Kidney glomerular epithelial cell (primary cell): Measurements from ENCODE around the gene ETV6.
A peak's percentile ranks its signal among the peaks of the same experiment; 100 is the strongest.

ENCODE experiments used
- DNase-seq: peaks from one replicate; lab custom pipeline; 2025; lab: John Stamatoyannopoulos, UW

The ETV6 gene

DNA sequence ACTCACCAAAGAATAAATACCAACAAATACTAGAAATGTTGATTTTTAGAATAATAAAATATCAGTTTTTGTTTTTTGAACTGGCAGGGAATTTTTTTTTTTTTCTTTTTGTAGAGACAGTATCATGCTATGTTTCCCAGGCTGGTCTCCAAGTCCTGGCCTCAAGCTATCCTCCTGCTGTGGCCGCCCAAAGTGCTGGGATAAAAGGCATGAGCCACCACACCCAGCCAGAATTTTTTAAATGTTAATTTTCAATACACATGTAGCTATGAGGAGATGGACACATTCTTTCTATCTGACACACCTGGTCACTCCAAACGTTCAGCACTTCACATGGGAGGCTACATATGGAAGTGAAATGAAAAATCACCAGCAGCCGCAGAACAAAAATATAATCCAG is 126.8 kb downstream of the ETV6 start:
- no peak for DNase-seq

DNA sequence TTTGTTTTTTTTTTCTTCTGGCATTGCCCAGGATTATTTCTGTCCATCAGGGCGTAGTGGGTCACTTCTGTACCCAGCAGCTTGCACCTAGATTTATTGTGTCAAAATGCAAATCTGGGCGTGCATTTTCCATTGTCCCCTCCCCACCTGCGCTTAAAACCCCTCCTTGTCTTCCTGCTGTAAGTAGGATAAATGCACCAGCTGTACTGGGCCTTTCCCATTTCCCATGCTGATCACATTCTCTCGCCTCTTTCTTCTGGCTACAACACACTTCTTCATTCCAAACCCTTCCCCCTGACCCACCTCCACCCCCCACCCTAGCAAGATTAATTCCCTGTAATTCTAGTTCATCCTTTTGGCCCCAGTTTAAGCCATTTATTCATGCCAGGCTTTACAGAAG is 128.0 kb downstream of the ETV6 start:
- DNase-seq: no peak

DNA sequence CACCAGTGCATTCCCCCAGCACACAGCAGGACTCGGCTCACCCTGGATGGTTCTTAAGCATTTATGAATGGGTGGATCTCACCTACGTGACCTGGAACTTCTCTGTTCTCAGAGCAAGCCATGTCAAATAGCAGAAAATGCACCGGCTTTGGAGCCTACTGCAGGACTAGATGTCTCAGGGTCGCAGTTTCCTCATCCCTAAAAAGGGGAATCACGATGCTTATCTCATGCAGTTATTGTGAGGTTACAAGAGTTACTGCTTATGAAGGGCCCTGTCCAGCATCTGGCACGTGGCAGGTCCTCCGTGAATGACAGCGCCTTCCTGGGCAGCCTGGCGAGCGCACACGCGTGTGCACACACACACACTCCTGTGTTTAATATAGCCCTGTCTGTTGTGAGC is 128.5 kb downstream of the ETV6 start:
- DNase-seq: no peak

DNA sequence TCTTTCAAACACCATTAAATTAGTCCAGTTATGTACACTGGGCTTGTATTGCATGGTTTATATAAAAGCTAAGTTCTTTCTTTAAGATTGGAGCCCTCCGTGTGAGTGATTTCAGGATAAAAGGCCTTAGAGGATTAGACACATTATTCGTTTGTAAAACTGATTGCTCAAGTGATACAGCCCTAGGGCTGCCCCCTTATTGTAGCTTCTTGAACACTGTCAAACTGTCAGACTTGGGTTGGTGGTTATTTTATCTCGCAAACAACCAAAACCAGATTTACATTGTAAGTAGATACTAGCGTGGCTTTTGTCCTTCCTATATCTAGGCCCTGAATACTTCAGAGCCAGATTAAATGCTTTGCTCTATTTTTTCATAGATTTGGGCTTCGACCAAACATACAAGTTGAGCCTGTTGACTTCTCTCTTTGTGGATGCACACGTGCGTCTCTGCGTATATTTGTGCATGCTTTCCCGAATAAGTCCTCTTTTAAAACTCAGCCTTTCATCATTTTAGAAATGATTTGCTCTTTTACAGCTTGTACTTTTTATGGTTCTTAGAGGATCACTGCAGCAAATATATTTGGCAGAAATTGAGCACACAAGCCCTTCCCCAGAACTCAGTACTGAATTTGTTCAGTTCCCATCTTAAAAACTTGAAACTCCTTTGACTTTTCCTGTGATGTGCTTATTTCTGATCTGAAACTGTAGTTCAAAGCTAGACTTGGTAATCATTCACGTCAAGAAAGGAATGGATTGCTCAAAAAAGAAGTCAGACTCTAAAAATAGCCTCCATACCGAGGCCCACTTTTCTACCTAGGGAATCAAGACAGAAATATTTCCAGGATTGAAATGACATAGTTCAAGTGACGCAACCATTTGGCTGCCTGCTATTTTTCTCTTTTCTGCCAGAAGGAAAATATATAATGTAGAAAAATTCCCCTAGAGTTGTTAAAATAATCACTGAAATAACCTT is 129.5 kb downstream of the ETV6 start:
- DNase-seq: no peak

DNA sequence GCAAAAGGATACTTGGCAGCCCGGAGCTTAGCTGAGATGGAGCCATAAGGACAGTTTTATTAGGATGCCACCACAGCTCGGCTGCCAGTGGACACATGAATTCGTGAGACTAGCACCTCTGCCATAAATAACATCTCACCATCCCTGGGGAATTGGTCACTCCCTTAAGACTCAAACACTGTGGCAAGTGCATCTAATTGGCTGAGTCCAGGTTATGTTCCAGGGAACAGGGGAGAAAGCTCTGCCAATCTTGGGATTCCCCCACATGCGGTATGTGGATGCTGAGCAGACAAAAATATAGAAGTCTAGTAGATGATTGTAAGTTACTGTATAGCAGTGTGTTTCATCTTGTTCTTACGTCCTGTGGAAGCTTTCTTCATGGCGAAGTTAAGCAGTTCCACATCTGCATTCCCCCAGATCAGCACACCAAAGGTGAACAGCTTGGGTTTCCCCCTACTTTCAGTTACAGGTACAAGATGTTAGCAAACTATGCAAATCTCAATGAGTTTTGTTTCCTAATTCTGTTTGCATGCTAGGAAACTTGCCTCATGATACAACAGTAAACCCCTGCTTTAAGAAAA is 131.1 kb downstream of the ETV6 start:
- no peak for DNase-seq

DNA sequence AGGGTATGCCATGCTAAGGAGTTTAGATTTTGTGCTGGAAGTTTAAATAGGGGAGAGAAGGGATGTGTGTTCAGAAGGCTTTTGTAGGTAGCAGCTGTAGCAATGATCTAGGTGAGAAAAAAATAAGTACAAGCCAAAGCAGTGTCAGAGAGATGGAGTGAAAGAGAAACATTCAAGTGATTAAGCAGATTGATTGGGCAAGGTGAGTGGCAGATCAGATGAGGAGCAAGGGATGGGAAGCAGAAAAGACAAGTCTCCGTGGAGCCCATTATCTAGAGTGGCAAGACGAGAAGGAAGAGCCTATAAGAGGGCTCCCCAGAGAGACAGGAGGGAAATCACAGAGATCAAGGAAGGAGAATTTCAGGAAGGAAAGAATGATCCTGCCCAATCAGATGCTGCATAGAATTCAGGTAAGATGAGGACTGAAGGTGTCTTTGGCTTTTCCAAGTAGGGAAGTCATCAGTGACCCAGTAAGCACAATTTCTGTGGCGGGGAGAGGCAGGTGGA is 133.5 kb downstream of the ETV6 start:
- no peak for DNase-seq

DNA sequence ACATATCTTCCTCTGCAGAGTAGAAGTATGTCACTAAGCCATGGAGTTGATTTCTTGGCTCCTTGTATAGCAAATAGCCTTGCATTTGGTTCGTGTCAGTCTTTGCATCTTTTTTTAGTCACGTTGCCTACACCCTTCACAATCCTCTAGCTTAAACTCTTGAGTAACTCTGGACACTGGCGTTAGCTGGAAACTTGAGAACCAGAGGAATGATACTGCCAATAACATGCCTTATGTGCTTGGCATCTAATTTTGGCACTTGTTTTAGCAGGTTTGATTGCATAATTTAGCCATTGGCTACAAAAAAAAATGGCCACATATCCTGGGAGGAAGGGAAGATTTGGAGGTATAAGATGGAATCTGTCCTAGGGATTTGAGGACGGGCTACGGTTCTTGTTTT is 136.2 kb downstream of the ETV6 start:
- DNase-seq: no peak

DNA sequence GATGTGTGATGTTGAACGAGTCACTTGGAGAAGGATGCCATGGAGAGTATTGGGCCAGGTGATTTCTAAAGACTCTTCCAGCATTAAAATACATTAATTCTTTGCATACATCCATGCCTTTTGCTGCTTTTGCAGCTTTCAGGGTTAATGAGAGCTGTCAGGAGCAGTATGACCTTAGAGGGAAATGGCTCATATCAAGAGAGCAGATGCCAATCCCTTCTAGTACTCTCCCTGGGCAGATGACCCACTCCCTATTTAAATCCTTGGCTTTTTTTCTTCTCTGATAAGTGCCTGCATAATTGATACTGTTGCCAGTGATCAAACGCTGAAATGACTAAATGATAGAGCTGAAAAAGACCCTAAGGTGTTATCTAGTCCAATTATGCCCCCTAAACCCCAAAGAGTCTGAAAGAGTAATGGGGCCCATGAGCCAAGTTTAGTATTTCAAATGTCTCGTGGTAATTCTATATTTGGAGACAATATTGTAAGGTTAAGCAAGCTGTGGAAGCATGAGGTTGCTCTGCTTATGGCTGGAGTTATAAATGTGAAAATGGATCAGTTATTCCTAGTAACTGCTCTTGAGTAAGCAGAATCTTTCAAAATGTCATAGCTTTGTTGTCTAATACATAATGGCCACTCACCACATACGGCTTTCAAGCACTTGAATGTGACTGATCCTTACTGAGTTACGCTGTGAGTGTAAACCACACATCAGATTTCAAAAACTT is 137.3 kb downstream of the ETV6 start:
- no peak for DNase-seq

DNA sequence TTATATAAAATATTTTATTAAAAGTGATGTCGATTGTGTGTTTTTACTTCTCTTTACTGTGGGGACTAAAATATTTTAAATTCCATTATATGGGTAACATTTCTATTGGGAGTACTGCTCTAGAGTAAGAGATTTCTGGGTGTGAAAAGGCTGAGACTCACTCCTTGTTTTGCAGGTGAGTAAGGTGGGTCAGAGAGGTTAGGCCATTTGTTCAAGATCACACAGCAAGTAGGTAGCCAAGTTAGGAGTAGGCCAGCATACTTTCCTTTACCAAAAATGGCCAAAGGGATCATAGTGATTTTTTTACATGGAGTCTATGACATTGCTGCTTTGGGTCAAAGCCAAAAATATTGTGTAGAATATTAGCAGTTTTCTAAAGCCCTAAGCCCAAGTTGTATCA is 138.0 kb downstream of the ETV6 start:
- DNase-seq: no peak

DNA sequence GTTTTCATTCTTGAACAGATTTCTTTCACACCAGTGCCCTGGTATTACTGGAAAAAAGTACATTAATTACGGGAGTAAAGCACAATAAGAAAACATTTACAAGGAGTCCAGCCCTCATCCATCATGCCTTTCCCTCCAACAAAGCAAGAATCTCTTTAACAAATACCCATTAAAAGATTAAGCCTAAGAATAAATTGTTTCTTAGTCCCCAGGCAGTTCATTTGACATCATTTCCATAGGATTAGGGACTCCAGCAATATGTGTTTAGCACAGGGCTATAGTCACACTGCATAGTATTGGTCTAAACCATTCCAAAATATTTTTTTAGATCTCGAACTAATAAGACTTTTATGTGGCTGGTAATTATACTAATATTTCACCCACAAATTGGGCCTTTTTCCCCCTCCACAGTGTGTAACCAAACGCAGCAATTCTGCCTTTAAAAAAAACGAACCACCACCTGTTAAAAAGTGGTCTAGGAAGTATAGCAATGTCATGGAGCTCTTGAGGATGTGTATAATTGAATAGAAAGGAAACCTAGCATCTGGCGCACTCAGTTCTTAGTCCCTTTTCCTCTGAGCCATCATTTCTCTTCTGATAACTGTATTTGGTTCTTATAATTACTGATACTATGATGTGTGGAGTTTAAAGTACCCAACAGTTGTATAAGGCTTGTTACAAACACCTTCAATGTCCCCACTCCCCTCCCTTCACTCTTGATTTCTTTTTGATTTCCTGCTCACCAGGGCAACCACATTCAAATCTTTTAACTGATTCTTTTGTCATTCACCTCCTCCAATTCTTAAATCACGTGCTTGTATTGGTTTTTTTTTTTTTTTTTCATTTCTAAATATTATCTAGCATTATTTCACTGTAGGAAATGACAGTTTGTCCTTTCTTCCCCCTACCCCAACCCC is 138.7 kb downstream of the ETV6 start:
- no peak for DNase-seq

DNA sequence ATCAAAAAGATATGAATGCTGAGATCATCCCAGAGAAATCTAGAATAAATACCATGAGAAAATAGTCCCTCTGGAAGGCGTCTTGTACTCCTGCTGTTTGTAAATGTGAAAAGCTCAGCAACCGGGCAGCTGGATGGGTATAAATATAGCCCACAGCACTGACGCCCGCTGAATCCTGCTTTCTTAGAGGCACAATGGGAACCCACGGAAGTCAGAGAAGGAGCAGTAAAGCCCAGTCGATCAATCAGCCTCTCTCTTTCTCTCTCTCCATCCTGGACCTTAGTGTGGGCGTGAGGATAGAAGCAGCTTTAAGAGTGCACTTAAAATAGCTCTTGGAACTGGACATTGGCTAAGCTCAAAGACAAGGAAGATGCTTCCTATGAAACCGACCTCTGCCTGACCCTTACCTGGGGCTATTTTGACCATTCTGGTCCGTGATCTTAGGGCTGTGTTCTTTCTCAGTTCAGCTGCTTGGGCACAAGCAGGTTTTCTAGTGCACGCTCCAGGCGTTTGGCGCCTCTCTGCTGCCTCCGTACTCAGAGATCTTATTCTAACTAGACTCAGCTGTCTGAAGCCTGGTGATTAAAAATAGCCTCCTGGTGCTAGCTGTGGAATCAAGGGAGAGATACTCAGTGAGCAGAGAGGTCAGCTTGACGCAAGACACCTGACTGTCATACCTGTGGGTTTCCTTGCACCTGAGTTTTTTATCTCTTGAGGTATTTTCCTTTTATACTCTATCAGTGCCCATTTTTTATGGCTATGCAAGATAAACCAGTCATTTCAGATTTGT is 144.6 kb downstream of the ETV6 start:
- DNase-seq: no peak

DNA sequence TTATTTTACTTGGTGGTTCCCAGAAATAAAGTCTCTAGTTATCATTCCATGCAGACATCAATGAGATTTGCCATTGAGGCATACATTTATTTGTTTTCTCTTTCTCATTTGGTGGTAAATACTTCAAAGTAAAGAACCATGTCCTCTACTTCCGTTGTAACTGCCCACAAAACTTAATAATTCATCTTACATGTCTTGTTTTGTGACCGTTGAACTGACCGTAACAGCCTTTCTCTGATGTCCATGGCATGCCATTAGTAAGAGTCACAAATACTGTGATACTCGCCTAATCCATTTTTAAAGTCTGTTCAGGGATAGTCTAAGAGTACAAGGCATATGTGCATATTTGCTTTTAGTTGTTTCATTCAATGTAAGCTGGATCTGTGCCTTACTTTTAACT is 145.3 kb downstream of the ETV6 start:
- DNase-seq: no peak

DNA sequence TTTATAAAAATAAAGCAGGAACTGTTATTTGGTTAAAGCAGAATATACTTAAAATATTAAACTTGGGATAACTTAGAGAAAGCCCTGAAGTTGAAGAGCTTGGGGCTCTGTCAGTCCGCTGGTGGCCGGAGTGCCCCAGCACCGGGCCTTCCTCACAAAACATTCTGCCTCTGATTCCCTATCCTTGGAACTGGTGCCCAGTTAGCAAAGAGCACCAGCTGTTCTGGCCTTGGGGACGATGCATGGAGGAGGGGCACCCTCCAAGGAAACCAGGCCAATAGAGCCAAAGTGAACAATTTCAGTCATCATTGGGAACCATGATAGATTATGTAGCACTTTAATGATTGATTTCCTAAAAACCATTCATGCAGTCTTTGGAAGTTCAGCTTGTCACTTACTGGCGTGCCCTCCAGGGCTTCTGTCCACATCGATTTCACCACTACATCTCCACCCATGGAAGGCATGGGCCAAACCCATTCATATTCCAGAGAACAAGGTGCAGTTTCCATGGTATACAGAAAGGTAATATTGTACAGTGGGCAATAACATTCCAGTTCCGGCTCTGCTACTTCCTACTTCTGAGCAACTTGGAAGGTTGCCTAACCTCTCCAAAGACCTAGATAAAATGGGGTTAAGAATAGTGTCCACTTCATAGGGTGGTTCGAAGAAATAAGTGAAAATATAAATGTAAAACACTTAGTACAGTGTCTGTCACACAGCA is 145.9 kb downstream of the ETV6 start:
- DNase-seq: no peak

DNA sequence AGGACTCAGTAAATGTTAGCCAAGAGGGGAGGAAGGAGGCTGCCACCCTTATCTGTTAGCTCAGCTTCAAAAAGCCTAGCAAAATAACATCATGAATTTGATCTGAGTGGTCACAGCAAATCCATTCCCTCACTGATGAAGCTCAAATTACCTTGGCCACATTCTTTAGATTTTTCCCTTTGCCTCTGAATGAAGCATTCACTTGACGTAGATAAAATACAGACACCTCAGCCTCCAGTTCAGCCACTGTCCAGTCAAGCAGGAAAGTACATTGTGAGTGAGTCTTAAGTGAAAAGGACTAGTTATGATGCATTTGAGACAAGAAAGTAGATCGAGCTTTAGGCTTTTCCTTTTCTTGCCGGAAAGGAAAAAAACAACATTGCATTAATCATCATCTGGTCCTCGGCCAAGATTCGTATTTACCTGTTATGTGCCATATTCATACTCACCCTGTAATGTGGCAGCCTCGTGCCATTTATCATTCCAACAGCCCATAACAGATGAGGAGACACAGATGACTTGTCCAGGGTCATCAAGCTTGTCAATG is 146.5 kb downstream of the ETV6 start:
- DNase-seq: peak; percentile 94

DNA sequence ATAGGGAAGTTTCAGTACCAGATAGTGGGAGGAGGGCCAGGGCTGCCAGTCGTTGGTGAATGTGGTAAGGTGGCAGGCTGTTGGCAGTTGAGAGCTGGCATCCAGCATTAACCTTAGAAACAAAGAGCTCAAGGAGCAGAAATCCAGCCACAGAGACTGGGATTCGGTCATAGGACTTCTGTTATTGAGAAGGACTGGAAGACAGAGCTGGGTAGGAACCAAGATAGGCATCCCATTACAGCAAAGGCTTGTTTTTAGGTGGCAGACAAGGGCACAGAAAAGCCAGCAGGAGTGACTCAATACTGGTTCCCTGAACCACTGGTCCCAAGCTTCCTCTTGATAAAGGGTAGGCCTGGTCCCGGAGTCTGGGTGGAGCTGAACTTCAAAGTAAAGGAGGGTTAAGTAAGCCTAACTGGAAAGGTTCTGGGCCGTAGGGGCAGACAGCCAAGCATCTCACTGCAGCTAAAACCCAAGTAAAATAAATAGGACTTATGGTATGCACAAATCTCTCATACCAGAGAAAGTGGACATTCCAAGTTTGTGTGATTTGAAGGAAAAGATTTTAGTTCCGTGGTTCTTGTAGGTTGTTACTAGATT is 147.9 kb downstream of the ETV6 start:
- DNase-seq: peak; percentile 48

DNA sequence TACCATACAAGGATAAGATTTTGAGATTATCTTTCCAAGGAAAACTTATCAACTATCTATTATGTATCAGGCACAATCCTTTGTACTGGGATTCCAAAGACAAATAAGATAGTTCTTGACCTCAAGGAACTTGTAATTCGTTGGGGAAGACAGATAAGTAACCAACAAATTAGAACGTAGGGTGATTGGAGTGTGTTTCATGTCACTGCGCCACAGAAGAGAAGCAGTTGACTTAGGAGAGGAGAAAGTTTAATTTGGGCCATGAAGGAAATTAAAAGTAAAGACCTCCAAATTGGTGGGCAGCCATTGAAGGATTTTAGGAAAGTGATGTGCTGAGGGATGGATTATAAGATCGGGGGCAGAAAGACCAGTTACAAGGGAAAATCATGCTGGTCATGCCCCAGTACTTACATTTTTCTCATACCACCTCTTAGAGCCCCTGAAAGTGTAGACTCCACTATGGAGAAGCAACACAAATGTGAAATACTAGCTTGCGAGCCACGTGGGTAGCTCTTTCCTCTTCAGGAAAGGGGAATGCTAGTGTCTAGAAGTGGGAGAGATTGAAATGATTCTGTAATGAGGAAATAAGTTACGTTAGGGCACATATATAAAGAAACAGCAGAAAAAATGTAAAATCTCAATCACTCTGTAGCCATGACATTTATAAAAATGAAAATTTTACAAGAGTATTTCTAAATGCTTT is 148.7 kb downstream of the ETV6 start:
- no peak for DNase-seq

DNA sequence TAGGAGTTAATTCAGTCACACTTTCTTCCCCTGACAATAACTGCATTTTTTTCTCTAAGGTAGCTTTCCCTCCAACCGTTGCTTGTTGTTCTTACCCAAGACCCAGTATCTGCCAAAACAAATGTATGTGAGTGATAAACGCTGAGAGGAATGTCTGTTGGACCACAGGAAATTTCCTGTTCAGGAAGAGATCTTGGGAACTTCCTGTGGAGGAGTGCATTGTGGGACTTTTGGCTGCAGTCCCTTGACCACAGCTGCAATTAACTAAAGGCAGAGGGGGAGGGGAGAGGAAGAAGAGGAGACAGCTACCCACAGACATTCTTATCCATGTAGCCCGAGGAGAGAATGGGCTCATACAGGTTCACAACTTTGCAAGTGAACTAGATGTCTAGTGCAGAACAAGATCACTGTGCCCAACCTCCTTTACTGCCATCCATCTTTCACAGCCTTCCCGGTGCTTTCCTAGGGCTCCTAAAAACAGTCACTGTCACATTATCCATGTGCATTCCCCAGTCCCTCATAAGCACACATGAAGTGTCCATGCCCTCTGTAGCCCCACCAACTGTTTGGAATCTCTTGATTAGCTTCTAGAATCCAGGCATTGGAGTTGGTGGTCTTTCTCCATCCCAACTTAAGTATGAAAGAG is 149.5 kb downstream of the ETV6 start:
- DNase-seq: peak; percentile 87

DNA sequence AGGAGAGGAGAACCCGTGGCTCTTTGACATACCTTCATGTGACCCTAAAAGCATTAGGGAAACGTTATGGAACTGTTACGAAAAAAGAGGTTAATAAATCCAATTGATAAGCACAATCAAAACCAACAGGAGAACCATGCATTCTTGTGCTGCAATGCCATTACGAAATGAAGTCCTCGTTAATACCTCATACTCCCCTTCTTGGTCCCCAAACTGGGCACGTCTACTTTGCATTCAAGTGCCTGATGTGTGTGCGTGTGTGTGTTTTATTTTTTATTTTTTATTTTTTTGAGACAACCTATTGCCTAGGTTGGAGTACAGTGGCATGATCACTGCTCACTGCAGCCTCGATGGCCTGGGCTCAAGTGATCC is 150.0 kb downstream of the ETV6 start:
- no peak for DNase-seq
